Measurements from ENCODE around the gene RPH3AL.

GRCh38 chr17:400257-400656 is 47.6 kb upstream of the RPH3AL start:
- TF ChIP-seq REST (IDR thresholded peaks at IDR 0.05; ENCODE audit: low read depth), result no peak
- TF ChIP-seq EGR1 (IDR thresholded peaks at IDR 0.05), result no peak
- TF ChIP-seq CREB1 (IDR thresholded peaks at IDR 0.05; ENCODE audit: low read depth), result no peak
- no peak for TF ChIP-seq EP300 (IDR thresholded peaks at IDR 0.05; ENCODE audit: borderline replicate concordance)
- TF ChIP-seq MAX (IDR thresholded peaks at IDR 0.05), result no peak
- TF ChIP-seq YY1 (IDR thresholded peaks at IDR 0.05; ENCODE audit: low read depth), result no peak

Data from Ishikawa (cell line).